Measurements from ENCODE around the gene TEAD4.

Gene TEAD4

GRCh38 chr12:2976581-2976996 lies 17.4 kb downstream of the TEAD4 start:
- Mint-ChIP-seq H3K27me3 (peaks cover 8% of the 10 kb centered on the region), H3K9me3 (no peaks in the 10 kb centered on the region), H3K4me3 (no peak overlapping the region), H3K27ac (no peak overlapping the region), H3K36me3 (ENCODE audit: low read depth) (no peaks in the 10 kb centered on the region), H3K4me1 (ENCODE audit: low read depth) (no peaks in the 10 kb centered on the region)

GRCh38 chr12:2977776-2978175 lies 18.6 kb downstream of the TEAD4 start:
- Mint-ChIP-seq H3K4me1 (ENCODE audit: low read depth) (no peaks in the 10 kb centered on the region), H3K9me3 (no peaks in the 10 kb centered on the region), H3K4me3 (no peak overlapping the region), H3K27ac (no peak overlapping the region), H3K27me3 (peaks cover 7% of the 10 kb centered on the region), H3K36me3 (ENCODE audit: low read depth) (no peaks in the 10 kb centered on the region)

GRCh38 chr12:2979806-2980205 lies 20.6 kb downstream of the TEAD4 start:
- H3K27ac Mint-ChIP-seq: no peak overlapping the region
- H3K4me1 Mint-ChIP-seq (ENCODE audit: low read depth): no peaks in the 10 kb centered on the region
- H3K9me3 Mint-ChIP-seq: no peaks in the 10 kb centered on the region
- H3K36me3 Mint-ChIP-seq (ENCODE audit: low read depth): no peaks in the 10 kb centered on the region
- no peak overlapping the region for H3K4me3 Mint-ChIP-seq
- H3K27me3 Mint-ChIP-seq: no peaks in the 10 kb centered on the region

GRCh38 chr12:2980630-2981029 lies 21.4 kb downstream of the TEAD4 start:
- H3K36me3 Mint-ChIP-seq (ENCODE audit: low read depth): no peaks in the 10 kb centered on the region
- no peak overlapping the region for H3K4me3 Mint-ChIP-seq
- no peaks in the 10 kb centered on the region for H3K9me3 Mint-ChIP-seq
- no peaks in the 10 kb centered on the region for H3K27me3 Mint-ChIP-seq
- no peak overlapping the region for H3K27ac Mint-ChIP-seq
- H3K4me1 Mint-ChIP-seq (ENCODE audit: low read depth): no peaks in the 10 kb centered on the region

DNA sequence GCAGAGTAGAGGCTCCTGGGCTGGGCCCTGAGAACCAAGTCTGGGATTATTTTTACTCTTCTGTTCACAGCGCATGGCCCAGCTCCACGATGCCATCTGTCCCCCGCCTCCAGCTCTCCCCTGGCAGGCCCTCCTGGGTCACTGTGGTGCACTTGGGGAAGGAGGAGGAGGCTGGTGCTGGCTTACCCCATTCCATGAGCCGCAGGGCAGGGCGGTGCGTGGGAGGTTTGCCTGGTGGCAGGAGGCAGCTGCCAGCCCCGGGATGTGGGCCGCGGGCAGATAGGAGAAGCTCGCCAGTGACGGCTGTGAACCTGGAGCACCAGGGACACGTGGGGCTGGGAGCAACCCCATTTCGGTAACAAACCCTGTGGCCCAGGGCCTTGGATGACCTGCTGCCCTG lies 23.2 kb downstream of the TEAD4 start:
- Mint-ChIP-seq H3K4me3 (no peak overlapping the region), H3K27me3 (no peaks in the 10 kb centered on the region), H3K9me3 (no peaks in the 10 kb centered on the region), H3K4me1 (ENCODE audit: low read depth) (no peaks in the 10 kb centered on the region), H3K27ac (no peak overlapping the region), H3K36me3 (ENCODE audit: low read depth) (no peaks in the 10 kb centered on the region)

DNA sequence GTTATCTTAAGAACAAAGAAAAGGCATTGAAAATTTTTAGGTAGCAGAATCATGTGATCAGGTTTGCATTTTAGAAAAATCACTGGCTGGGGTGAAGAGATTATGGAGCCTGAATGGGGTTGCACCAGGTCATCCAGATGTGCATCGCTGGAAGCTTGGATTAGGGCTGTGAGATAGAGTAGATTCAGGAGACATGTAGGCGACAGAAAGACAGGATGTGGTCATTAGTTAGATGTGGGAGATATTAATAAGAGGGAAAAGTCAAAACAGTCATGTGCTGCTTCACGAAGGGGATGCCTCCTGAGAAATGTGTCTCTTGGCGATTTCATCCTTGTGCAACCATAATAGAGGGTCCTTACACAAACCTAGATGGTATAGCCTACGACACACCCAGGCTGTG lies 25.1 kb downstream of the TEAD4 start:
- Mint-ChIP-seq H3K4me1 (ENCODE audit: low read depth) (no peaks in the 10 kb centered on the region), H3K9me3 (no peaks in the 10 kb centered on the region), H3K4me3 (no peak overlapping the region), H3K36me3 (ENCODE audit: low read depth) (no peaks in the 10 kb centered on the region), H3K27me3 (no peaks in the 10 kb centered on the region), H3K27ac (no peak overlapping the region)

GRCh38 chr12:2984698-2985097 lies 25.5 kb downstream of the TEAD4 start:
- no peak overlapping the region for H3K4me3 Mint-ChIP-seq
- H3K27me3 Mint-ChIP-seq: no peaks in the 10 kb centered on the region
- H3K4me1 Mint-ChIP-seq (ENCODE audit: low read depth): no peaks in the 10 kb centered on the region
- no peak overlapping the region for H3K27ac Mint-ChIP-seq
- H3K36me3 Mint-ChIP-seq (ENCODE audit: low read depth): no peaks in the 10 kb centered on the region
- H3K9me3 Mint-ChIP-seq: peaks cover 2% of the 10 kb centered on the region

DNA sequence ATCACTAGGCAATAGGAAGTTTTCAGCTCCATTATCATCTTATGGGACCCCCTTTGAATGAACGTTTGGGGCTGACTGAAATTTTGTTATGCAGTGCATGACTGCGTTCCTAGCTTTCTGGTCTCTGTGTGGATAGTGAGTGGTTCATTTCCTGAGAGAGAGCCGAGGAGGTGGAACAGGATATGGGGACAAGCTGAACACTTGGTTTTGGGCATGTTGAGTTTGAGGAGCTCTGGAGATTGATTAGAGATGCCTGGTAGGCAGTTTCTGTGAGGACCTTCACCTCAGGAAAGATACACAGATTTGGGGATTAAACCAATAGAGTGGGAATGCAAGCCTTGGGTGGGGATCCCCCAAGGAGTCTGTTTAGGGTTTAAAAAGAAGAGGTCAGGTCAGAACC lies 27.7 kb downstream of the TEAD4 start:
- H3K36me3 Mint-ChIP-seq (ENCODE audit: low read depth): no peaks in the 10 kb centered on the region
- peaks cover 7% of the 10 kb centered on the region for H3K9me3 Mint-ChIP-seq
- no peaks in the 10 kb centered on the region for H3K27me3 Mint-ChIP-seq
- H3K4me1 Mint-ChIP-seq (ENCODE audit: low read depth): no peaks in the 10 kb centered on the region
- no peak overlapping the region for H3K4me3 Mint-ChIP-seq
- H3K27ac Mint-ChIP-seq: no peak overlapping the region

- H3K9me3 Mint-ChIP-seq: peaks cover 7% of the 10 kb centered on the region
- H3K27me3 Mint-ChIP-seq: no peaks in the 10 kb centered on the region
- H3K4me1 Mint-ChIP-seq (ENCODE audit: low read depth): no peaks in the 10 kb centered on the region
- H3K4me3 Mint-ChIP-seq: no peak overlapping the region
- no peak overlapping the region for H3K27ac Mint-ChIP-seq
- no peaks in the 10 kb centered on the region for H3K36me3 Mint-ChIP-seq (ENCODE audit: low read depth)
Measured at GRCh38 chr12:2988494-2988893, 29.3 kb downstream of the TEAD4 start.

GRCh38 chr12:2992724-2993123 lies 33.5 kb downstream of the TEAD4 start:
- Mint-ChIP-seq H3K4me1 (ENCODE audit: low read depth) (no peaks in the 10 kb centered on the region), H3K4me3 (no peak overlapping the region), H3K27me3 (no peaks in the 10 kb centered on the region), H3K9me3 (peaks cover 7% of the 10 kb centered on the region), H3K27ac (no peak overlapping the region), H3K36me3 (ENCODE audit: low read depth) (no peaks in the 10 kb centered on the region)

DNA sequence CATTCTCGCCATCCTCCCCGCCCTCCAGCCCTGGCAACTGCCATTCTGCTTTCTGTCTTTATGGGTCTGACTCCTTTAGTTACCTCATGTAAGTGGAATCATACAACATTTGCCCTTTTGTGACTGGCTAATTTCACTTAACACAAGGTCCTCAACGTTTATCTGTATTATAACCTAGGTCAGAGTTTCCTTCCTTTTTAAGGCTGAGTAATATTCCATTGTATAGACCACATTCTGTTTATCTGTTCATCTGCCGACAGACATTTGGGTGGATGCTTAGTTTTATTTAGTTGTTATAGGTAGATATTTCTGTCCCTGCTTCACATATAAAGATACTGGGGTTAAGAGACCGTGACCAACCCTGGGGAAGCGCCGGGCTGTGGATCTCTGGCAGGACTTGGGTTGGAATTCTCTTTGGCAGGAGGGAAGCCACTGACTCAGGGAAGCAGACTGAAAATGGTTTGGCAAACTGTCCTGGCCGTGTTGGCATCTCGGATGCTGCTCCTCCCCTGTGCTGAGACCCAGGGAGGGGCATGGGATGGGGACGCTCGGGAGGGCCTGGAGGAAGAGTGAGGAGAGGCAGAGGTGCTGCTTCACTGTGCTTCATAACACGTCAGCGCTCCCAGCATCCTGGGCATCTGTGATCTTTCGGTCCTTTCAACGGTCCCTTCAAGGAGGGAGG lies 38.9 kb downstream of the TEAD4 start:
- no peak overlapping the region for H3K27ac Mint-ChIP-seq
- no peaks in the 10 kb centered on the region for H3K4me1 Mint-ChIP-seq (ENCODE audit: low read depth)
- no peaks in the 10 kb centered on the region for H3K36me3 Mint-ChIP-seq (ENCODE audit: low read depth)
- H3K27me3 Mint-ChIP-seq: no peaks in the 10 kb centered on the region
- no peaks in the 10 kb centered on the region for H3K9me3 Mint-ChIP-seq
- no peak overlapping the region for H3K4me3 Mint-ChIP-seq

DNA sequence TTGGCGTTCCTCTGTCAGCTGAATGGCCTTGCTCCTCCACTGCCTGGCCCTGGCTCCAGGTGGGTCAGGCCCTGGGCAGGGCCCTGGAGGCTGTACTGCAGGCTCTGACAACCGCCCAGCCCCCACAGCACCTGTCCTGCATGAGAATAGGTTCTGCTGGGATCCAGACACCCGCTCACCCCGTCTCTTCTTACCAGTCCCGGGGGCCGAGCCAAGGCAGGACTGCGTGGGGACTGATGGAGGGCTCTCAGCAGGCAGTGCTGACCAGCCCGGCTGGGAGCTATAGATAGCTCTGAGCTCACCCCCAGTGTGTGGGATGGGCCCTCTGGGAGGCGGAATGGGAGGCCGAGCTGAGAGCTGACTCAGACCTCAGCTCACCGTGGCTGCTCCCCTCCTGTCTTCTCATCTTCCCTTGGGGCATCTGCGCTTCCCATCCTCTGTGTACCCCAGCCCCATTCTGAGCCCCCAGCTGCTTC lies 39.6 kb downstream of the TEAD4 start:
- H3K4me1 Mint-ChIP-seq (ENCODE audit: low read depth): no peaks in the 10 kb centered on the region
- H3K9me3 Mint-ChIP-seq: no peaks in the 10 kb centered on the region
- H3K36me3 Mint-ChIP-seq (ENCODE audit: low read depth): no peaks in the 10 kb centered on the region
- H3K27ac Mint-ChIP-seq: no peak overlapping the region
- no peak overlapping the region for H3K4me3 Mint-ChIP-seq
- H3K27me3 Mint-ChIP-seq: no peaks in the 10 kb centered on the region

DNA sequence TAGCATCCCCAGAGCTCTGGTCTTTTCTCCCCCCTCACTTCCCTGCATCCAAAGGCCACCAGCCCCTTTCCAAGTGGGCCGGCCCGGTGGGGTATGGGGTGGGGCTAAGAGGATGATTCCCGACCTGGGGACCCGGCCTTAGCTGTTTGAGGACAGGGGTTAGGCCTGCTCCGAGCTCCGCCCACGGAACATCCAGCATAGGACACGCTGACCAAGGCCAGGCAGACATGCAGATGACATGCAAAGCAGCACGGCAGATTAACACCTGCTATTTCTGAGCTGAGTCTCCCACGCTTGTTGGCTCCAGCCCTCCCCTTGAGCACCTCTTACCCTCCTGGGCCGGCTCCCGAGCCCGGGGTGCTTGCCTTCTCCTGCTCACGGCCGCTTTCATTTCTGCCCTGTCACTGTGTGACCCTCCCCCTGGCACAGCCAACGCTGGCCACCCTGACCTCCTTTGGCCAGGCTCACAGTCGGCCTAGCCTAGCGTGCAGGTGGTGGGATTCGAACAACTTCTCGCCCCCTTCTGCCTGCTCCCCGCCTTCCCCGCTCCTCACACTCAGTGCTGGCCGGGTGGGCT lies 40.2 kb downstream of the TEAD4 start:
- Mint-ChIP-seq H3K4me3 (no peak overlapping the region), H3K9me3 (no peaks in the 10 kb centered on the region), H3K4me1 (ENCODE audit: low read depth) (no peaks in the 10 kb centered on the region), H3K36me3 (ENCODE audit: low read depth) (no peaks in the 10 kb centered on the region), H3K27ac (no peak overlapping the region), H3K27me3 (no peaks in the 10 kb centered on the region)

DNA sequence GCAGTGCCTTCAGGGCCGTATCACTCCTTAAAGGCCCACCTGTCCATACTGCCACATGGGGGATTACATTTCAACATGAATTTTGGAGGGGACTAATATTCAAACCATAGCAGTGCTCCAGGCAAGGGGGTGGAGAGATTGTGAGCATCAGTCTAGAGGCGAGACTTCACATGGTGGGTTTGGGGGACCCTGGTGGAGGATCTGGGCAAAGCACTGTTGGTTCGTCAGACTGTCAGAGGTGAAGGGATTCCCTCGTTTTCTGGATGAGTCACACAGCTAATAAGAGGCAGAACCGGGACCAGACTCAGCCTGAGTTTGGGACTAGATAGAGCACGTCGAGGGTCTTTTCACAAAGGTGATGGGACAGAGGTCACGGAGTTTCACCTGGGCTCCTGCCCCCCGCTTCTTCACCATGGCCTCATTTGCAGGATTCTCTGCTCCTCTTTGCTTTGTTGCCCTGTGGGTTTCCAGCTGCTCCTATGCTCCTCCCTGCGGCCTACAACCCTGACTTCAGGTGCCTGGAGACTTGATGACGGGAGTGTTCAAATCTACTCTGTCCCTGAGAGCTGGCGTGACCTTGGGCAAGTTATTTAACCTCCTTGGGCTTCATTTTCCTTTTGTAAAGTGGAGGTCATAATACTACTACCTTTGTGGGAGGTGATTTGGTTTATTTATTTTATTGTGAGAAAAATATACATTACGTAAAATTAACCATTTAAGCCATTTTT lies 41.5 kb downstream of the TEAD4 start:
- Mint-ChIP-seq H3K27me3 (no peaks in the 10 kb centered on the region), H3K4me1 (ENCODE audit: low read depth) (no peaks in the 10 kb centered on the region), H3K27ac (no peak overlapping the region), H3K9me3 (no peaks in the 10 kb centered on the region), H3K36me3 (ENCODE audit: low read depth) (no peaks in the 10 kb centered on the region), H3K4me3 (no peak overlapping the region)

DNA sequence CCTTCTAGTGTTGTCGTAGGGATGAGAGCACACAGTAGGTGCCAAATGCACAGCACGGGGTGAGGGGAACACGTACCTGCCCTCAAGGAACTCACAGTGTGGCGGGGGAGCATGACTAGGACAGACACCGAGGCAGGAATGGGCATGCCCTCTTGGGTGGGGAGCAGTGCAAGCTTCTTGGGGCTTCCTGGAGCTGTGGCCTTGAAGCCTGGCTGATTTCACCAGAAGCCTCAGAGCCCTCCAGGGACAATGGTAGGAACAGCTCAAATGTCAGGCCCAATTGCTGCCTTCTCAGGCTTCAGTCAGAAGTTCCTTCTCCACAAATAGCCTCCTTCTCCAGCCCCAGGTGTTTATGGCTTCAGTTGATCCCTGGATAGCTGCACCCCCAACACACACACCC lies 43.4 kb downstream of the TEAD4 start:
- Mint-ChIP-seq H3K4me3 (no peak overlapping the region), H3K27ac (no peak overlapping the region), H3K27me3 (no peaks in the 10 kb centered on the region), H3K4me1 (ENCODE audit: low read depth) (no peaks in the 10 kb centered on the region), H3K9me3 (no peaks in the 10 kb centered on the region), H3K36me3 (ENCODE audit: low read depth) (no peaks in the 10 kb centered on the region)
